ENCODE data around the gene FOSL1. TPM values are rescaled to one million over a fixed set of nuclear protein-coding genes. Genes with fewer than 3 reads are reported as not detected.

Gene FOSL1
- total RNA-seq, 4 donors from 2014 or later: 11.9 to 72.7 (median 35.6) TPM

DNA sequence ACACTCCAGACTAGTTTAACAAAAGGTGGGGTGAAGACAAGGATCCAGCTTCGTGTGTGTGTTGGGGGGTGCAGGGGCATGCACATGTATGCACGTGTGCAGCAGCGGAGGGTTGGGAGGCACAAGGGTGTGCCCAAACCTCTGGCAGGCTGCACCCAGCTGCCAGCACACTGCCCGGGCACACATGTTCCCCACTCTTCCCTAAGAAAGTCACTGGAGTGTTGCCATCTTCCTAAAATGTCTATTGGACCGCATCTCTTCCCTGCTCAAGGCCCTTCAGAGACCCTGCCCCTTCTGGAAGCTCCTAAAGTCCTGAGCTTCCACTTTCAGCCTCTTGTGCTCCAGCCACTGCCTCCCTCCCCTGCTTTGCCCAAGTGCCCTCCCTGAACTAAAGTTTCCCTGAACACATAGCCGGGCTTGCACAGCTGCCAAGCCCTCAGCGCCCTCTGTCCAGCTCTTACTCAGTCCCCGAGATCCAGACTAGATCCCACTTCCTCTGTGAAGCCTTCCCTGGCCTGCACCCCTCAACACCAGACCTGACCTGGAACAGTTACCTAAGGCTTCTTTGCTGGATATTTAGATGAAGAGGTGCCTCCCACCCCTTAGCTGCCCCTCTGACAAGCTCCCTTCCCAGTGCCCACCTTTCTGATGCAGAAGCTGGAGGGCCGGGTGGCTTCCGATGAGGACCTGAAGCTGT, 48.2 kb downstream of the FOSL1 start:
- Histone ChIP-seq H3K9me3 (no peaks in the 10 kb centered on the region), H3K36me3 (peaks cover 37 to 61% (median 40%) of the 10 kb centered on the region in 3 donors), H3K4me3 (no peak overlapping the region), H3K27me3 (no peaks in the 10 kb centered on the region), H3K4me1 (peaks cover 7 to 39% (median 18%) of the 10 kb centered on the region in 3 donors), H3K27ac (no peak overlapping the region)
- intact Hi-C loops (cut with DNase I): no loop called here
- WGBS, 2 donors: 81 to 94% methylated on average over 7 to 8 of the region's 10 CpGs
- no peak for DNase-seq
- no peak for TF ChIP-seq POLR2A (IDR thresholded peaks at IDR 0.05)
- TF ChIP-seq, protein P1, sequence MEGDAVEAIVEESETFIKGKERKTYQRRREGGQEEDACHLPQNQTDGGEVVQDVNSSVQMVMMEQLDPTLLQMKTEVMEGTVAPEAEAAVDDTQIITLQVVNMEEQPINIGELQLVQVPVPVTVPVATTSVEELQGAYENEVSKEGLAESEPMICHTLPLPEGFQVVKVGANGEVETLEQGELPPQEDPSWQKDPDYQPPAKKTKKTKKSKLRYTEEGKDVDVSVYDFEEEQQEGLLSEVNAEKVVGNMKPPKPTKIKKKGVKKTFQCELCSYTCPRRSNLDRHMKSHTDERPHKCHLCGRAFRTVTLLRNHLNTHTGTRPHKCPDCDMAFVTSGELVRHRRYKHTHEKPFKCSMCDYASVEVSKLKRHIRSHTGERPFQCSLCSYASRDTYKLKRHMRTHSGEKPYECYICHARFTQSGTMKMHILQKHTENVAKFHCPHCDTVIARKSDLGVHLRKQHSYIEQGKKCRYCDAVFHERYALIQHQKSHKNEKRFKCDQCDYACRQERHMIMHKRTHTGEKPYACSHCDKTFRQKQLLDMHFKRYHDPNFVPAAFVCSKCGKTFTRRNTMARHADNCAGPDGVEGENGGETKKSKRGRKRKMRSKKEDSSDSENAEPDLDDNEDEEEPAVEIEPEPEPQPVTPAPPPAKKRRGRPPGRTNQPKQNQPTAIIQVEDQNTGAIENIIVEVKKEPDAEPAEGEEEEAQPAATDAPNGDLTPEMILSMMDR (IDR thresholded peaks at IDR 0.05): no peak

DNA sequence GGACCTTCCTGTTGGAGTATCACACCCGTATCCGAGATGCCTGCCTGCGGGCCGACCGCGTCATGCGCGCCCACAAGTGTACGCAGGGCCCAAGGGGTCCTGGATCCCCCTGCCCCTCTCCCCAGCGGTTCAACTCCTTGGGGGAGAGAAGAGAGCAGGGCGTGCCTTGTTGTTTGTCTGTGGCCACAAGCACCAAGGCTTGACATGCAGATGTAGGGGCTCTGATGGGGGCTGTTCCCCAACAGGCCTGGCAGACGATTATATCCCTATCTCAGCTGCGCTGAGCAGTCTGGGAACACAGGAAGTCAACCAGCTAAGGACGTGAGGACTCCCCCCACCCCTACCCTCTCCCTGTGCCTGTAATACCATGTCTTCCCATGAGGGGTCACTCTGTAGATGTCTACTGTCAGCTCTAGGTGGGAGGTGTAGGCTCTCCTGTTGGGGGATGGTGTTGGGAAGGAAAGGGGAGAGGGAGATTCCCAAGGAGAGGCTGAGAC, 49.1 kb downstream of the FOSL1 start:
- H3K4me3 ChIP-seq: no peak overlapping the region
- H3K27ac ChIP-seq: no peak overlapping the region
- H3K9me3 ChIP-seq: no peaks in the 10 kb centered on the region
- H3K4me1 ChIP-seq: peaks cover under 1 to 30% (median 11%) of the 10 kb centered on the region in 3 donors
- no peaks in the 10 kb centered on the region for H3K27me3 ChIP-seq
- no peak for DNase-seq
- TF ChIP-seq, protein P1 (IDR thresholded peaks at IDR 0.05): peak in 4 of 6 experiments; percentile 12 to 61 (median 21)
- no peak for TF ChIP-seq POLR2A (IDR thresholded peaks at IDR 0.05)
- WGBS, 2 donors: 76 to 91% methylated on average over 10 to 12 of the region's 14 CpGs
- intact Hi-C loops (cut with DNase I): no loop called here
- H3K36me3 ChIP-seq: peaks cover 37 to 58% (median 40%) of the 10 kb centered on the region in 3 donors

DNA sequence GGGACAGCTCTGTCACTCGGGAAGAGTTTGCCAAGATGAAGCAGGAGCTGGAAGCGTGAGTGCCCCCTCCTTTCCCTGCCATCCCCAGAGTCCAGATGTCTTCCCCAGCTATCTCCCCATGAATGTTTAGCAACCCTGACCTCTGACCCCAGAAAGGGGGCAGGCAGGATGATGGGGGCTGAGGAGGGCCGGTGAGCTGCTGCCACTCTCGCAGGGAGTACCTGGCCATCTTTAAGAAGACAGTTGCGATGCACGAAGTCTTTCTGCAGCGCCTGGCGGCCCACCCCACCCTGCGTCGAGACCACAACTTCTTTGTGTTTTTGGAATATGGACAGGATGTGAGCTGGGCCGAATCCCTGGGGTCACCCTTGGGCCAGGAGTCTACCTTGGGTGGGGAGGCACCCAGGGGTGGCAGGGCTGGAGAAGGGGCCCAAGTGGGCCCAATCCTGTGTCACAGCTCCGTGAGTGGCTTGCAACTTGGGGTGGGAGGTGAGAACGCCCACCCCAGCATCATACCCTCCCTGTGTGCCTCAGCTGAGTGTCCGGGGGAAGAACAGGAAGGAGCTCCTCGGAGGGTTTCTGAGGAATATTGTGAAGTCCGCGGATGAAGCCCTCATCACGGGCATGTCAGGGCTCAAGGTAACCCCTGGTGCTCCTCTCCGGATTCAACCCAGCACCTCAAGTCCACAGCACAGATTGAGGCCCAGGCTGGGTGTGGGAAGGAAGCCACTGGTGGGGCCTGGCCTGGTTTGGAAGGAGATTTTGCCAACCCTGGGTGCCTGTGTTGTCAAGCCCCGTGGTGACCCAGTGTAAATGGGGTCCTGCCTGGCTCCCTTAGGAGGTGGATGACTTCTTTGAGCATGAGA, 49.7 kb downstream of the FOSL1 start:
- Histone ChIP-seq H3K9me3 (no peaks in the 10 kb centered on the region), H3K27ac (no peak overlapping the region), H3K36me3 (peaks cover 31 to 51% (median 35%) of the 10 kb centered on the region in 3 donors), H3K4me1 (peaks cover 0 to 24% (median 5%) of the 10 kb centered on the region in 3 donors), H3K4me3 (no peak overlapping the region), H3K27me3 (no peaks in the 10 kb centered on the region)
- intact Hi-C loops (cut with DNase I): no loop called here
- WGBS, 2 donors: 71 to 80% methylated on average over 12 to 18 of the region's 20 CpGs
- DNase-seq: no peak
- TF ChIP-seq, protein P1 (IDR thresholded peaks at IDR 0.05): no peak
- no peak for TF ChIP-seq POLR2A (IDR thresholded peaks at IDR 0.05)

DNA sequence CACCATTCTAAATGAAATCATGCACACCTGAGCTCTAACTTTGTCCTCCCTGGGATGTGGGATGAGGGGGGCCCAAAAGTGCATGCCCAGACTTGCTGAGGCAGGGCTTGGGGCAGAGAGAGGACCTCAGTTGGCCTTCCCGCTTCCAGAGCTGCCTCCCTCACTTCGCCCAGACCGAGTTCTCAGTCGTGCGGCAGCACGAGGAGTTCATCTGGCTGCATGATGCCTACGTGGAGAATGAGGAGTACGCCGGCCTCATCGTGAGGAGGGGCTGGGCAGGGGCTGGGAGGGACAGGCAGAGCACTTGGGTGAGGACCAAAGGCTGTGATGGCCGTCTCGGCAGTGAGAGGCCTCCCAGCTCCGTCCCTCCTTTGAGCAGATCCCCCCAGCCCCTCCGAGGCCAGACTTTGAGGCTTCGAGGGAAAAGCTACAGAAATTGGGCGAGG, 50.4 kb downstream of the FOSL1 start:
- no peaks in the 10 kb centered on the region for H3K27me3 ChIP-seq
- peaks cover 25 to 44% (median 28%) of the 10 kb centered on the region in 3 donors for H3K36me3 ChIP-seq
- no peaks in the 10 kb centered on the region for H3K9me3 ChIP-seq
- H3K27ac ChIP-seq: no peak overlapping the region
- DNase-seq: no peak
- TF ChIP-seq POLR2A (IDR thresholded peaks at IDR 0.05): no peak
- TF ChIP-seq, protein P1 (IDR thresholded peaks at IDR 0.05): no peak
- 52% methylated on average over 16 of the region's 16 CpGs; no CpG with 5 or more reads in 1 of the 2 donors for WGBS, 2 donors
- peaks cover 0 to 17% (median 0%) of the 10 kb centered on the region in 3 donors for H3K4me1 ChIP-seq
- no peak overlapping the region for H3K4me3 ChIP-seq
- intact Hi-C loops (cut with DNase I): no loop called here
